ENCODE results near the gene ARHGAP24.

The ARHGAP24 gene

DNA sequence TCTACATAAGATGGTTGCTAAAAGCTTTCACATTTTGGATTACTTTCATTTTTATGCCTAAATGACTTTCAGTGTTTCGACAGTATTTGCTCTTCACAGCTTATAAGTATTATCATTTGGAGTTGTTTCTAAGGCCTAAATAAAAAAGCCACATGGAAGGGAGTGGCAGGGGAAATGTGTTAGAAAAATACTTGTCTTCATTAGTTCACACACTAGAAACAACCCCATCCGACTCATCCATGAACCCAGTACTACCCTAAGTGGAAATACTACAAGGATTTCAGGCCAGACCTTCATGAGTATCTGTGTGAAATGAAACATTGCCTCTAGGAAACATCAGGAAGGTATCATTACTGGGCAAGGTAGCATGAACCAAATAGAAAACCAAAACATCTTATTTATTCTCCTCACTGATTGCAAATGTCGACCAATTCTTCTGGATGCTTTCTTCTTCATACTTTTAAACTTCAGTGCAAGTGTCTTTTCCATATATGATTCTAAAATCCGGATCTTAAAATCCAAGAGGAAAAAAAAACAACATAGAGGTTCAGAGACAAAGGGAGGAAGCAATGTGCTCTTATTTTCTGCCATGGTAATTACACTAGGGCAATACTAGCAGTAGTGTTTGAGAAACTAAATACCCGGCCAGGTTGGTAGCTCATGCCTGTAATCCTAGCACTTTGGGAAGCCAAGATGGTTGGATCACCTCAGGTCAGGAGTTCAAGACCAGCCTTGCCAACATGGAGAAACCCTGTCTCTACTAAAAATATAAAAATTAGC, 349.4 kb downstream of the ARHGAP24 start:
- TF ChIP-seq, protein P1, sequence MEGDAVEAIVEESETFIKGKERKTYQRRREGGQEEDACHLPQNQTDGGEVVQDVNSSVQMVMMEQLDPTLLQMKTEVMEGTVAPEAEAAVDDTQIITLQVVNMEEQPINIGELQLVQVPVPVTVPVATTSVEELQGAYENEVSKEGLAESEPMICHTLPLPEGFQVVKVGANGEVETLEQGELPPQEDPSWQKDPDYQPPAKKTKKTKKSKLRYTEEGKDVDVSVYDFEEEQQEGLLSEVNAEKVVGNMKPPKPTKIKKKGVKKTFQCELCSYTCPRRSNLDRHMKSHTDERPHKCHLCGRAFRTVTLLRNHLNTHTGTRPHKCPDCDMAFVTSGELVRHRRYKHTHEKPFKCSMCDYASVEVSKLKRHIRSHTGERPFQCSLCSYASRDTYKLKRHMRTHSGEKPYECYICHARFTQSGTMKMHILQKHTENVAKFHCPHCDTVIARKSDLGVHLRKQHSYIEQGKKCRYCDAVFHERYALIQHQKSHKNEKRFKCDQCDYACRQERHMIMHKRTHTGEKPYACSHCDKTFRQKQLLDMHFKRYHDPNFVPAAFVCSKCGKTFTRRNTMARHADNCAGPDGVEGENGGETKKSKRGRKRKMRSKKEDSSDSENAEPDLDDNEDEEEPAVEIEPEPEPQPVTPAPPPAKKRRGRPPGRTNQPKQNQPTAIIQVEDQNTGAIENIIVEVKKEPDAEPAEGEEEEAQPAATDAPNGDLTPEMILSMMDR (IDR thresholded peaks at IDR 0.05; ENCODE audit: low read depth, low read length, missing control alignments) = no peak
- H3K4me3 ChIP-seq (replicated peaks; ENCODE audit: low read depth, low read length) = no peak overlapping the region
- DNase-seq (ENCODE audit: extremely low read depth, low read depth) = no peak

DNA sequence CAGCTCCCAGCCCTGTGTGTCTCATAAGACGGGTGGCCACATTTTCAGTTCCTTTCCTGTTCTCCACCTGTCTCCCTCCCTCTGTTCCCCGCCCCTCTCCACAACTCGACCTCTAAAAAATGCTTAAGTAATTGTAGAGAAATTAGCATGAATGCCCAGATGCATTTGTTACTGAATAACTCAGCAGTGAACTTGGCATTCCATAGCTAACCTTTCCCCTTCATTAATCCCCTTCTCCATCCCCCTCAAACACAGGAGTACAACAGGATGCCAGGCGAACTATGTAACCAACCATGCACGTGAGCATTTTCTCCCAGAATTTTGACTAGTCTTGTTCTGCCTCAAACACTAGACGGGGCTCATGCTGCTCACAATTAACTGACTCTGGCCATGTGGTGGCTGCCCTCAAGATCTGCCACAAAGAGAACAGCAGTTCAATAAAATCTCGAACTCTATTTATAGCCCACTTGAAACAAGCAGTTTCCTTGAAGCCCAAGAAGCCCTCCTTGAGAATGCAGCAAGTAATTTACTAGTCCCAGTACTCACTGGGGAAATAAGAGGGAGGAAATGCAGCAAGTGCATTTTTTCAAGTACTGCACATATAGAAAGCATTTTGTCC, 351.2 kb downstream of the ARHGAP24 start:
- H3K4me3 ChIP-seq (replicated peaks; ENCODE audit: low read depth, low read length) = no peak overlapping the region
- TF ChIP-seq, protein P1 (IDR thresholded peaks at IDR 0.05; ENCODE audit: low read depth, low read length, missing control alignments) = peak; percentile 34
- peak; percentile 62 for DNase-seq (ENCODE audit: extremely low read depth, low read depth)

DNA sequence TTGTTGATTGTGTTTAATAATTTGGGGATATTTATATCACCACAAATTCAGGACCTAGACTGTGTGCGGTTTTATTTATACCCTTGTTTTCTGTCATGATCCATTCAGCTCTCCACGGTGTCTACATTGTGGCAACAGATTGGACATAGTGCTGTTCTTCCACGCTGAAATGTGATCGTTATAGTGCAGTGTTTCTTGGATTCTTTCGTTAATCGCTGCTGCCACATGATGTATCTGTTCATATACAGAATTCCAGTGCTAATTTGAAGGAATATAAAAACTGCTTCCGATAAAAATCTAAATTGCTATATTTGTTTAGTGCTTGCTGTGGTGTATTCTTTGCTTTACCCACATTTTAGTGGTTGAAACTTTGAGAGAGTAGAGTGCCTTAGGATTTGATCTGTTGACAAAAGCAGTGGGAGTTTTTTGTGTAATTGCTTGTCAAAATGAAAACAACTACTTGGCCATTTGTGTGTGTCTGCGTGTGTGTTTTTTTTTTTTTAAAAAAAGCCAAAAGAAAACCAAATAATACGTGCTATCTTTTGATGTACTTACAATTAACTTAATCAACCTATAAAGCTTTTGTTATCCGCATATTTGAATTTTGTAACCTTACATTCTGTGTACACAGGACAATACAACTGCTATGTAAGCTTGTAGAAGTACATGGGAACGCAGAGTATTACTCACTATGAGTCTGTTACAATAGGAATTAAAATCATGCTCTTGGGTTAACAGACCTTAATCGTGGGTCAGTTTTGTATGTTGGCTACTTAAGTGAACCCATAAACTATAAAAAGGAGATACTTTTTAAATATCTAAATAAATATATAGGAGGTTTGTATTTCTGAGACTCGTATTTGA, 353.3 kb downstream of the ARHGAP24 start:
- no peak overlapping the region for H3K4me3 ChIP-seq (replicated peaks; ENCODE audit: low read depth, low read length)
- DNase-seq (ENCODE audit: extremely low read depth, low read depth) = no peak
- TF ChIP-seq, protein P1 (IDR thresholded peaks at IDR 0.05; ENCODE audit: low read depth, low read length, missing control alignments) = no peak

DNA sequence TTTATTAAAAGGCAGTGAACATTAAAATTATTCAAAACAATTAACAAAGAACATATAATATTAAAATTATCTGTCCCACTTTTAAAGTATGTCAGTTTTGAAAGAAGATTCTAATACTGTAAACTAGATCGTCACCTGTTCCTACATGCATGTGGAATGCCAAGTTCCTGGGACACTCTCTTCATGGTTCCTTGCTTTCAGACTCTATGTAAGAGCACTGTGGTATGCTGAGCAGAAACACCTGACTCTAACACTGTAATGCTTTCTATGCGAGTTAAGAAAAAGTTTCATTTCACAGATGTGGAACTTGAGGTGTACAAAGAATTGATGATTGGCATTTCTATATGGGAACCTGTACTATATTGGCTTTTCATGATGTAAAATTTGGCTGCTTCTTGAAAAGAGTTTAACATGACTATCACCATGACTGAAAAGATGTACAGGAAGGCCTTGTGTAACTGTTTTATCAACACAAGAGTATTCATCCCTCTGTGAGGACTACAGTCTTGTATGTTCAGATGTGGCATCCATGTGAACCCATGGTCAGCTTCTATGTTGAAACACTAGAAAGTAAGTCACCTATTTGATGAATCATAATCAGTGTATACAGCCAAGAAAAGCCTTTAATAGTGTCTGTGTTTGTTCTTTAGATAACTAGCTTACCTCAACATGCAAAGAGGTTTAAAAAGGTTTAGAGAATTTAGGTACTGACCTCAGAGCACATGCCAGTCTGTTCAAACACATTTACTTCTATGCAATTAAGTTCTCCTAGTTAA, 354.5 kb downstream of the ARHGAP24 start:
- no peak overlapping the region for H3K4me3 ChIP-seq (replicated peaks; ENCODE audit: low read depth, low read length)
- TF ChIP-seq, protein P1 (IDR thresholded peaks at IDR 0.05; ENCODE audit: low read depth, low read length, missing control alignments) = no peak
- no peak for DNase-seq (ENCODE audit: extremely low read depth, low read depth)

DNA sequence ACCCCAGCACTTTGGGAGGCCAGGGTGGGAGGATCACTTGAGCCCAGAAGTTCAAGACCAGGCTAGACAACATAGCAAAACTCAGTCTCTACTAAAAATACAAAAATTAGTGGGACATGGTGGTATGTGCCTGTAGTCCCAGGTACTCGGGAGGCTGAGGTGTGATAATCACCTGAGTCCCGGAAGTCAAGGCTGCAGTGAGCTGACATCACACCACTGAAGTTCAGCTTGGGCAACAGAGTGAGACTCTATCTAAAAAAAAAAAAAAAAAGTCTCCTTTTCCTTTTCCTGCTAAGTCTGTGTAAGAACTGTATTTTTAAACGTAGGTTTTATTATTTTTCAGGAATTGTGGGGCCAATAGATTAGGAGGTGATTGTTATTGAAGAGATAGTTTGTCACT, 356.7 kb downstream of the ARHGAP24 start:
- DNase-seq (ENCODE audit: extremely low read depth, low read depth) = no peak
- TF ChIP-seq, protein P1 (IDR thresholded peaks at IDR 0.05; ENCODE audit: low read depth, low read length, missing control alignments) = no peak
- no peak overlapping the region for H3K4me3 ChIP-seq (replicated peaks; ENCODE audit: low read depth, low read length)

DNA sequence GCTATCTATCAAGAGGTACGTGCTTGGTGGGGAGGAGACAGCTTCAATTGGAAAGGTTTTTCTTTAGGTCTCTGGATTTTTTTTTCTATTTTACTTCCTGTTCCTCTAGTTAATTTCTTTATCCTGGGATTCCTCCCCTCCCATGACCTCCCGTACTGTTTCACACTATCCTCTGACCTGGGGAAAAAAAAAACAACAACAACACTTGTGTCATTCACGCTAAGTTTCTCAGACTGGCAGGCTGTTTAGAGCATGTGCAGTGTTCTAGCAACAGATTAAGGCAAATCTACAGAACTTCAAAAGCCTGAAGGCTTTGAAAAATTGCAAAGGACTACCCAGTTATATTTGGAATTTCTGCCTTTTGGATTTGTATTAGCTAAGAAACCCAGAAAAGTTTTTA, 358.4 kb downstream of the ARHGAP24 start:
- TF ChIP-seq, protein P1 (IDR thresholded peaks at IDR 0.05; ENCODE audit: low read depth, low read length, missing control alignments) = no peak
- H3K4me3 ChIP-seq (replicated peaks; ENCODE audit: low read depth, low read length) = no peak overlapping the region
- DNase-seq (ENCODE audit: extremely low read depth, low read depth) = no peak

Data from HFF-Myc (cell line).